Central memory CD4-positive, alpha-beta T cell (primary cell): ENCODE measurements around the gene CENPP.
A peak's percentile ranks its signal among the peaks of the same experiment; 100 is the strongest.

ENCODE experiments used
- DNase-seq: peaks from one replicate; pipeline ENCODE4 v3.0.0; 2022

The CENPP gene

DNA sequence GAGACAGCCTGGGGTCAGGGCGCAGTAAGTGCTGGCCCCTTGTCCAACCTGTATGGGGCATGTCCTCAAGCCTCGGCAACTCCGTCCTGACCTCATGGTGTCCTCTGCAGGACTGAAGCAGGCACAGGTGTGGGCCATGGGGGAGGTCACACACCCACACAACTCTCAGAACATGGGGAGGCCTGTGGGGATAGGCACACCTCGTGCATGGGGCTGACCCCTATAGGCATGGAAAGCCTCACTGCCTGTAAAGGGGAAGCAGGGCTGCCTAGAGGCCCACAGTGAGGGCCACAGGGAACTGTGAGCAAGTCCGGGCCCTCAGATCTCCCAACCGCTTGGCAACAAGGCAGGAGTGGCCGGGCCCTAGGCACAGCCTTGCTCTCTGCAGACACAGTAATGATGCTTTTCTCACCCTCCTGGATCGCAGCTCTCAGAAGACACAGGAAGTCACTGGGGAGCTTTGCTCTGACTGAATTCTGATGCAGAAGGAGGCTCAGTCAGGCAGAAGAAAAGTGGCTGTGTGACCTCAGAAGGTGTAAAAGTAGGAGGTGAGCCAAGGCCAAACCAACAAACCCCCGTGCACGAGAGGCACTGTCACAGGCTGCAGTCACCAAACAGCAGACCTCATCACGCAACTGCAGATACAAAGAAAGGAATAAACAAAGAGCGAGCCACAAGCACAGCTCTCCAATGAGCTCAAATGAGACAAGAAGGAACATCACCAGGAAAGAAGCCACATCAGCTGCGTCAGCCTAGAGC, 338.8 kb downstream of the CENPP start:
- DNase-seq, result no peak

GRCh38 chr9:92665836-92666235, 340.1 kb downstream of the CENPP start:
- no peak for DNase-seq

GRCh38 chr9:92666236-92666635, 340.5 kb downstream of the CENPP start:
- no peak for DNase-seq

DNA sequence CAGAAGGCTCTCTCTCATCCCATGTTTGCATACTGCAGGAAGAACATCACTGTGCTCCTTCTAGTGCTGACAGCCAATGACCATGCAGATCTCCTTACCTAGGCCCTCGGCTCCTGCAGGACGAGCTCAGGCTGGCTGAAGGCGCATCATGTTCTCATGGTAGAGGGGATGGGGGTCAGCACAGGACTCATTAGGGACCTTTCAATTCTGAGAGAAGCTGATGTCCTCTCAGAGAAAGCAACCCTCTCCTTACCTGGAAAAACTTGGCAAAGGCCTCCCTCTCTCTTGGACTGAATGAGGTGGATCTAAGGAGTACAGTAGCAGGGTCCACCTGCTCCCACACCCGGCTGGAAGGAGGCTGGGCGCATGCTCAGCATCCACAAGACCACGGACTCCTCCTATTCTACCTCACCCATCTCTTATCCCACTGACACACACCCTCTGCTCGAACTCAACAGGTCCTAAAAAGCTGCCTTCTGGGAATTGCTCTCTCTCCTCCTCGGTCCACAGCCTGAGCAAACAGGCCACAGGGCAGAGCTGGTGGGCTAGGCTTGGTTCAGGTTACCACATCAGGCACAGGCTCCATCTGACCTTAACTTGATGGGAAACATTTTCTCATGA, 341.3 kb downstream of the CENPP start:
- DNase-seq, result no peak

- no peak for DNase-seq
Observed at GRCh38 chr9:92668746-92669526, 343.2 kb downstream of the CENPP start.

DNA sequence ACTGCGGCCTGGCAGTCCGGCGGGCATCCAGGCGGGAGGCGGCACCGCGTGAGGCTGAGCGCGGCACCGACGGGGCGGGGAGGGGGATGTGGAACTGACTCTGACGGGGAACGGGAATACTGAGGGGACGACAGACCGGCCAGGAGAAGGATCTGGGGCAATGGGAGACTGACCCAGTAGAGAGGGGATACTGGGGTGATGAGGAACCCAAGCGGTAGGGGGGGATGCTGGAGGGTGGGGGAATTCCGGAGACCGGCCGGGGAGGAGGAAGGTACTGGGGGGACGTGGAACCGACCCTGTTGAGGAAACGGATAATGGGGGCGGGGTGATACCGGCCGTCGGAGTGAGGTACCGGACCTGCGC, 343.8 kb downstream of the CENPP start:
- peak; percentile 4 for DNase-seq
